Choroid plexus epithelial cell (primary cell): ENCODE data around the gene ZFP64.

ENCODE experiments used
- DNase-seq: peaks from one replicate; pipeline ENCODE4 v3.0.0-alpha.2; 2010; ENCODE audit warnings: low read depth
- H3K4me3 ChIP-seq: 2 replicates; pipeline ENCODE4 v1.5.1; 2011; ENCODE audit warnings: low read depth, mild to moderate bottlenecking, control low read depth, low read length, moderate library complexity
- TF ChIP-seq, protein P1 (sequence below): conservative IDR thresholded peaks from 2 replicates; pipeline ENCODE4 v1.5.1; 2011; ENCODE audit warnings: low read depth, mild to moderate bottlenecking, control low read depth, inconsistent platforms, low read length, moderate library complexity

Gene ZFP64

DNA sequence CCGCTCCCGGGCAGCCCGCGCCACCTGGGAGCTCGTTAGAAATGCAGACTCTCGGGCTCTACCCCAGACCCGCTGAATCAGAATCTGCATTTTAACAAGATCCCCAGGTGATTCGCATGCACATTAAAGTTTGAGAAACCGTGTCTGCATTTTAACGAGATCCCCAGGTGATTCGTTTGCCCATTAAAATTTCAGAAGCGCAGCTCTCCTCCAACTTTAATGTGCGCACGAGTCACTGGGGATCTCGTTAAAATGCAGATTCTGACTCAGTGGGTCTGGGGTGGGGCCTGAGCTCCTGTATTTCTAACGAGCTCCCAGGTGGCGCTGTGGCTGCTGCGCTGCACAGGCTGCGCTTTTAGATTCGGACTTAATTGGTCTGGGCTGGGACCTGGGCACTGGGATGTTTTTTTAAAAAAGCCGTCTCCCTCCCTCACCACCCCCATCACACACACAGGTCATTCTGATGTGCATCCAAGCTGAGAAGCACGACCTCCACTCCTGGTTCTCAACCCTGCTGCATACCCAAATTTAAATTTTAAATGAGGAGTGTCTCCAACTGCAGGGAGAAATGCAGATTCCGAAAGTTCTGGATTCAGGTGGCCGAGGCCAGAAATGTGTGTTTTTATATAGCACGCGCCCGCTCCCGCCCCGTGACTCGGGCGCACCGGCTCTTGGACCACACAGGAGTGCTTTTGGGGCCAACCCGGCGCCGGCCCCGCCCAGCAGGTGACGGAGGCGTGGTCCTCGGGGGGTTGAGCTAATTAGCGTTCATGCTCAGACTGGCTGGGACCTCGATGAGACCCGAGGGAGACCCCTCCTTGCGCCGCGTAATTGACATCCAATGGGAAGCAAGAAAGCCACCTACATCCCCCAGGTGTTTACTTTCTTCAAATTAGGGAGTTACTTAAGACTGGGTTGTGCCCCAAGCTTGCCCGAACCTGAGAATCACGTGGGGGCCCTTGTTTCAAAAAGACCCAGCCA is 85.8 kb downstream of the ZFP64 start:
- DNase-seq: peak; percentile 39
- TF ChIP-seq, protein P1, sequence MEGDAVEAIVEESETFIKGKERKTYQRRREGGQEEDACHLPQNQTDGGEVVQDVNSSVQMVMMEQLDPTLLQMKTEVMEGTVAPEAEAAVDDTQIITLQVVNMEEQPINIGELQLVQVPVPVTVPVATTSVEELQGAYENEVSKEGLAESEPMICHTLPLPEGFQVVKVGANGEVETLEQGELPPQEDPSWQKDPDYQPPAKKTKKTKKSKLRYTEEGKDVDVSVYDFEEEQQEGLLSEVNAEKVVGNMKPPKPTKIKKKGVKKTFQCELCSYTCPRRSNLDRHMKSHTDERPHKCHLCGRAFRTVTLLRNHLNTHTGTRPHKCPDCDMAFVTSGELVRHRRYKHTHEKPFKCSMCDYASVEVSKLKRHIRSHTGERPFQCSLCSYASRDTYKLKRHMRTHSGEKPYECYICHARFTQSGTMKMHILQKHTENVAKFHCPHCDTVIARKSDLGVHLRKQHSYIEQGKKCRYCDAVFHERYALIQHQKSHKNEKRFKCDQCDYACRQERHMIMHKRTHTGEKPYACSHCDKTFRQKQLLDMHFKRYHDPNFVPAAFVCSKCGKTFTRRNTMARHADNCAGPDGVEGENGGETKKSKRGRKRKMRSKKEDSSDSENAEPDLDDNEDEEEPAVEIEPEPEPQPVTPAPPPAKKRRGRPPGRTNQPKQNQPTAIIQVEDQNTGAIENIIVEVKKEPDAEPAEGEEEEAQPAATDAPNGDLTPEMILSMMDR: peak; percentile 54
- H3K4me3 ChIP-seq: peak overlapping the region; percentile 70

DNA sequence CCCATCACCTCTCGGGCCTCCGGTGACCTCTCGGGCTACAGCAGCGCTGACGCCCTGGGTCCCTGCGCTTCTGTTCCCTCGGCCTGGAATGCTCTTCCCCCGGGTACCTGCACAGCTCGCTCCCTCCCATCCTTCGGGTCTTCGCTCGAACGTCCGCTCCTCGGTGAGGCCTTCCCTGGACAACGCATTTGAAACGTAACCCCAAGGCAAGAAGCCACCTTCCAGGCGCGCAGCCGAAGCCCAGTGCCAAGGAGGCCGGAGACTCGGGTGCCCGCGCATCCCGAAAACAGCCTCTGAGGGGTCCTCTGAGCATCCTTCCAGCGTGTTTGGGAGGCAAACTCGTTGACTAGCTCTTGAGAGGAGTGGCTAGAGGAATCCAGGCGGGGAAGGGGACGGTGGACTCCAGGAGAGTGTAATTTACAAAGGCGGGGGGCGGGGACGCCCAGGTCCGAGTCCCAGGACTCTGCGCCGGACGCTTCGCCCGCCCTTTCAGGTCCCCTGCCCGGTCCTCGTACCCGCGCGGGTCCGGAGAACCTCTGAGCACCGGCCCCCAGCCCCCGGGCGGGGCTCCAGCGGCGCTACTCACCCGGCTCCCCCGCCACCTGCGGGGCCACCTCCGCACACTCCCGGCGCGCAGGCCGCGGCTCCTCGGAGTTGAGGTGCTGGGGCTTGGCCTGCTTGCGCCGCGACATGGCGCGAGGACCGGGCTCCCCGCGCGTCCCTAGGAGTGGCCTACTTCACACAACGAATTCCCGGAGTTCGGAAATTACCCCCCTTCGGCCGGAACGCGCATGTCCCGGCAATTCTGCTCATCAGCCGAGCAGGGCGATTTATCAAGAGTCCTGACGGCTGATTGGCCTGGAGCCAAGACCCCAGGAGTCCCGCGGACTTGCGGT is 86.8 kb downstream of the ZFP64 start:
- DNase-seq: peak; percentile 49
- peak overlapping the region; percentile 70 for H3K4me3 ChIP-seq
- TF ChIP-seq, protein P1: no peak

DNA sequence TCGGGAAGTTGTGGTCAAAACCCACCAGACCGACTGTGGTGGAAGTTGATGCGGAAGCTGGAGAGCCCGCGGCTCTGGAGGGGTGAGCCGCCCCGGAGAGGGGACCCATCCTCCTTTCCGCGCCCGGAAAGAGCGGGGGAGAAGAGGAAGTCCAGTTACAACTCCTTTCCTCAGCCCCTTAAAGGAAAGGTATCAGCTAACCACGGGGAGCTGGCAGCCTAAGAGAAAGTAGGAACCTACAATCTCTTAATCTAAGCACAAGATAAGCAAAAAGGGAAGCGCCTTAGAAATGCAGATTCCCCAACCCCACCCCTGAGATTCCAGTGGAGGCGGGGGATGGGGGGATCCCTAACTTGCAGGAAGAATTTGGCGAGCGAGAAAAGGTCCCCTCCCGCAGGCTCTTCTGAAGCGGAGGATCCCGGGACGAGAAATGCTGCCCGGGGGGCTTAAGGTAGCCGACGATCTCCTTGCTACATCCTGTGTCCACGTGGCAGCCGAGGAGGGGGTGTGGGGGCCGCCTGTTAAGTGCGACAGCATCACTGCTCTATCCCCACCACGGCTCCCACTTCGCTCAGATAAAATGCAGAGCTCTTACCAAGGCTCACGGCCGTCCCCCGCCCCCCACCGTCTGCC is 87.5 kb downstream of the ZFP64 start:
- DNase-seq: peak; percentile 25
- H3K4me3 ChIP-seq: peak overlapping the region; percentile 70
- TF ChIP-seq, protein P1: no peak

DNA sequence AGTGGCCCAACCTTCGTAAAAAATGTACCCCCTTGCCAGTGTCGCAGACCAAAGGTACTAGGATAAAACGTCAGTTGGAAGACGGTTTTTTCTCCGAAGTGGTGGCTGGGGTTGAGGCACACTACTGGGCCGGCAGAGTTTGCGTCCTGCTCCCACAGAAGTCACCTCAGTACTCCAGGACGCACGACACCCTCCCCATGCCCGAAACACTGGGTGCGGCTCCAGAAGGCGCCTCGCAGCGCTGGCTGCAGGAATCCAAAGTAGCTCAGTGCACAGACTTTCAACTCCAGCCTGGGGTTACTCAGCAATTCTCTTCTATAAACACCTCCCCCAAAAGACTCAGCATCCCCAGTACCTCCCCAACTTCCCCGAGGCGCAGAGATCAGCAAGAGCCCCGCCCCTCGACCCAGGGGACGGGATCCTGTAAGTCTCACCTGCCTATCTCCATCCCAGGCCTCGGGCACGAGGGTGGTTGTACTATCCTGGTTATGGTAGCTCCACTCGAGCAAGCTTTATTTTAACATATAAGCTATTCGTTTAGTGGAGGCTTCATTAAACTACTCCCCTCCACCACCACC is 88.2 kb downstream of the ZFP64 start:
- peak; percentile 39 for DNase-seq
- TF ChIP-seq, protein P1: no peak
- H3K4me3 ChIP-seq: peak overlapping the region; percentile 70

DNA sequence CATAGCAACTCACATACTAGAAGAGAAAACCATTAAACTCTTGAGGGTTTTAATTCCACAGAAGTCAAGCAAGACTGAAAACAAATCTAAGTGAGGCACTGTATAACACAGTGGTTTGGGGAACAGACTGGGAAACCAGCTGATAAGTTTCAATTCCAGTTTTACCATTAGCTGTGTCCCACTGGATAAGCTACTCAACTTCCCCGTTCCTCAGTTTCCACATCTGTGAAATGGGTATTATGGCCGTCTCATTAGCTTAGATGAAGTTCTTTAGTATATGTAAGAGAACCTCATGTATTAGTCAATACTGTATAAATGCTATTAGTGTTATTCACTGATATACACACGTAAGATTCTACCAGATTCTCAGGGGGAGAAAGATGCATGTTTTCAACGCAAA is 89.0 kb downstream of the ZFP64 start:
- TF ChIP-seq, protein P1: no peak
- no peak overlapping the region for H3K4me3 ChIP-seq
- DNase-seq: no peak

DNA sequence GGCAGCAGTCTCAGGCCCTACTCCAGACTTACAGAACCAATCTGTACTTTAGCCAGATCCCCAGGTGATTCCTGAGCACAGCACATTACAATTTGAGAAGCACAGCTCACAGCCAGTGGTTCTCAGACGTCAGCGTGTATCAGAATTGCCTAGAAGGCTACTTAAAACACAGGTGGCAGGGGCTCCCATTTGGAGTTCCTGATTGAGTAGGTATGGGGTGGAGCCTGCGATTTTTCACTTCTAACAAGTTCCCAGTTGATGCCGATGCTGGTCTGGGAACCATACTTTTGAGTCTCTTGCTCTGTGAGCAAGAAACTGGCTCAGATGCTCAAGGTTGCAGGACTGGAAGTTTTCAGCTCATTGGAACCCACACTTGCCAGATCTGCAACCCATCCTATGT is 89.5 kb downstream of the ZFP64 start:
- DNase-seq: no peak
- no peak overlapping the region for H3K4me3 ChIP-seq
- TF ChIP-seq, protein P1: no peak
